Testis (tissue), 3 donors: ENCODE measurements around the gene HOXC6. TPM values are rescaled to one million over a fixed set of nuclear protein-coding genes. Genes with fewer than 3 reads are reported as not detected.
A peak's percentile ranks its signal among the peaks of the same experiment; 100 is the strongest.

Experiments used
- DNase-seq: peaks from one replicate; pipeline ENCODE4 v3.0.0-alpha.2; 2019
- H3K27ac ChIP-seq, 2 donors: fragments of 200-600 bp; sonication (generic); one replicate each; pipeline ENCODE4 v1.5.1; 2019
- H3K27me3 ChIP-seq: fragments of 200-600 bp; sonication (generic); one replicate; pipeline ENCODE4 v1.5.1; 2019
- H3K36me3 ChIP-seq: fragments of 200-600 bp; sonication (generic); one replicate; pipeline ENCODE4 v1.5.1; 2017; ENCODE audit warnings: low read depth; ENCODE audit errors: missing control alignments
- H3K4me1 ChIP-seq: fragments of 200-600 bp; sonication (generic); one replicate; pipeline ENCODE4 v1.5.1; 2019
- H3K4me3 ChIP-seq, 2 donors: fragments of 200-600 bp; sonication (generic); one replicate each; pipeline ENCODE4 v1.5.1; 2017 to 2019
- H3K9me3 ChIP-seq: fragments of 200-600 bp; sonication (generic); one replicate; pipeline ENCODE4 v1.5.1; 2017
- CTCF ChIP-seq, 3 experiments: fragments of 450-650 bp in 2 of 3; fragments of 200-600 bp in 1 of 3; sonication (generic) in 1 of 3; IDR thresholded peaks; one replicate each; pipeline ENCODE4 v1.5.1; 2016 to 2019; ENCODE audit warnings: antibody characterized with exemption in 3 of 3, mild to moderate bottlenecking in 2 of 3, moderate library complexity in 1 of 3
- POLR2A ChIP-seq: fragments of 450-650 bp; IDR thresholded peaks from one replicate; pipeline ENCODE4 v1.6.1; 2017; ENCODE audit warnings: antibody characterized with exemption, mild to moderate bottlenecking, moderate library complexity
- WGBS, 2 donors: methylation state at CpG; one replicate each; pipeline ENCODE4 v1.1.5; 2018; 5-methylcytosine and 5-hydroxymethylcytosine counted together
- intact Hi-C: fragments of 100-400 bp; cut with DNase I; formaldehyde crosslinking; loops from one replicate; pipeline ENCODE4 v1.15.1; 2023; ENCODE audit warnings: low total_unique reads
- polyA plus RNA-seq: library from polyadenylated mRNA; stranded (reverse); fragments of 350-450 nt; fragmentation: Illumina TruSeq; extraction: RNeasy Lipid Tissue Mini Kit (QIAGEN cat#74804); gene quantifications from one replicate; pipeline ENCODE4 v1.2.3, GENCODE V29; 2014; ENCODE audit warnings: low read depth, low replicate concordance; ENCODE audit not compliant: insufficient read depth
- total RNA-seq, 2 donors: library from RNA; depleted of rRNA; stranded (reverse); fragments of >200 nt; gene quantifications; one replicate each; pipeline ENCODE4 v1.2.3, GENCODE V29; 2016

HOXC6 gene
- total and polyA plus RNA-seq, 3 donors from 2014 or later, result 1.9 to 5.4 (median 4.0) TPM

GRCh38 chr12:54022960-54023884 is 5.0 kb upstream of the HOXC6 start:
- no peaks in the 10 kb centered on the region for H3K9me3 ChIP-seq
- H3K27me3 ChIP-seq, result no peaks in the 10 kb centered on the region
- no peak for DNase-seq
- TF ChIP-seq CTCF (IDR thresholded peaks at IDR 0.05), result no peak
- TF ChIP-seq POLR2A, result no peak
- H3K4me3 ChIP-seq, result no peak overlapping the region
- no peaks in the 10 kb centered on the region for H3K36me3 ChIP-seq
- peak overlapping the region; percentile 63 to 82 for H3K27ac ChIP-seq
- intact Hi-C loops, result no loop called here
- 55 to 67% methylated on average over 8 of the region's 8 CpGs for WGBS, 2 donors
- peaks cover 36% of the 10 kb centered on the region for H3K4me1 ChIP-seq

DNA sequence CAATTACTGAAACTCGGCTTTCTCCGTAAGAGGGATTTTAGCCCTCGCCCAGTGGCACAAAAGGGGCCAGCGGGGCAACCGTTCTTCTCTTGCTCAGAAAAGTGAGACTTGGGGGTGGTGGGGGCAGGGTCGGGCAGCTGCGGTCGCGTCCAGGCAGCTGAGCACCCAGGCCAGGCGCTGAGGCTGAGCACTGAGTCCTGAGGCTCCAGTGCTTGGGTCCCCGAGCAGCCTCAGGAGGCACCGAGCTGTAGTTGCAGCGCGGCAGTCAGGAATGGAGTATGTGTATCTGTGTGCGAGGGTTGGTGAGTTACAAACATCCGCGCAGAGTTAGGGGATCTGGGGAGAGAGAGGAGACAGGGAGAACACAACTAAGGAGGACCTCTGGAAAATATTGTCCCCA is 4.1 kb upstream of the HOXC6 start:
- no peak for DNase-seq

GRCh38 chr12:54024581-54025305 is 3.5 kb upstream of the HOXC6 start:
- intact Hi-C loops, result no loop called here
- Histone ChIP-seq H3K36me3 (no peaks in the 10 kb centered on the region), H3K4me3 (no peak overlapping the region), H3K27ac (peak overlapping the region; percentile 33 to 82), H3K4me1 (peaks cover 37% of the 10 kb centered on the region), H3K27me3 (no peaks in the 10 kb centered on the region), H3K9me3 (no peaks in the 10 kb centered on the region)
- DNase-seq, result no peak
- 44 to 68% methylated on average over 5 of the region's 5 CpGs for WGBS, 2 donors
- TF ChIP-seq POLR2A (no peak), CTCF (IDR thresholded peaks at IDR 0.05) (no peak)

More for the DNA sequence above, 4.1 kb upstream of the HOXC6 start:
- Histone ChIP-seq H3K36me3 (no peaks in the 10 kb centered on the region), H3K4me3 (peak overlapping the region in 1 of 2 donors; percentile 30), H3K27me3 (no peaks in the 10 kb centered on the region), H3K4me1 (peaks cover 43% of the 10 kb centered on the region), H3K27ac (peak overlapping the region; percentile 63 to 82), H3K9me3 (no peaks in the 10 kb centered on the region)
- intact Hi-C loops, result no loop called here
- 45 to 57% methylated on average over 11 to 17 of the region's 17 CpGs for WGBS, 2 donors
- TF ChIP-seq CTCF (IDR thresholded peaks at IDR 0.05) (no peak), POLR2A (no peak)

DNA sequence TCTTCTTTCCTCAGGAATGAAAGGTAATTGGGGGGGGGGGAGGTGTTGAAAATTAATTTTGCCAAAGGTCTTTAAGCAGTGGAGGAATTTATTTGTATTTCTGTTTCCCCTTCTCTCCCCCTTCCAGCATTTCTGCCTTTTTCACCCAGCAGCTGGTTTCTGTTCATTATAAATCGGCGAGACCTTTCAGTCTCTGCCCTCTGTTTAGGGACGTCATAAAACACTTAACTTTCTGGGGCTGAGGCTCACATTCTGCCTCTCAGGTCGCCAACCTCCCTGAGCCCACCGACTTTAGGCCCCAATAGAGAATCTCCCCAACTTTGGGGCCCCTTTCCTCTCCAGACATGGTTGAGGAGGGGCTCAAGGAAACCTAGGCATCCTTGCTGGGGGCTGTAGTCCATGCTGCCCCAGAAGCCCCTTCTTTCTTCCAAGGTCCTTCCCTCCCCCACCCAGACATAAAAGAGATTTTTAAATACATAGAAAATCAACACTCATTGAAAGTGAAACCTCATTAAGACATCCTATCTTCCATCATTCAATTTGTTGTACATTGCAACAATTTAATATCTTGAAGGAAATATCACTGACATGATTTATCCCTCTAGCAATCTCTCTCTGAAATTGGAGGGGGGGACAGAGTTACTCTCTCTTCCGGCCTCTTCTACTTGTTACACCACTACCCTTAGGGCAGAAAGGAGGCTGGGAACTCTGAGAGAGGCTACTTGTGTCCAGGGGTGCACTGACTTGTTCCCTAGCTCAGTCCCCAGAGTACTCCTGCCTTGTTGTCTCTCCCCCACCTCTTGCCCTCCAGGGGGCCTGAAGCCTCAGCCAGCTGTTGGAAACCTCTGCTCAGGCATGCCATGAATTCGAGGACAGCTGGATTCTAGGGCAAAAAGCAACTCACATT is 2.5 kb upstream of the HOXC6 start:
- Histone ChIP-seq H3K9me3 (no peaks in the 10 kb centered on the region), H3K4me1 (peaks cover 27% of the 10 kb centered on the region), H3K36me3 (no peaks in the 10 kb centered on the region), H3K4me3 (no peak overlapping the region), H3K27ac (peak overlapping the region in 1 of 2 donors; percentile 11), H3K27me3 (no peaks in the 10 kb centered on the region)
- DNase-seq, result no peak
- WGBS, 2 donors, result 51 to 55% methylated on average over 7 of the region's 7 CpGs
- TF ChIP-seq POLR2A, result no peak
- TF ChIP-seq CTCF (IDR thresholded peaks at IDR 0.05), result no peak
- intact Hi-C loops, result no loop called here
